NCI-H82 (cell line): ENCODE data around the gene FAM107B.
"Not testable (repeated sequence)": the region's sequence is repeated elsewhere in the genome, so short reads cannot be mapped to it uniquely, and the experiment has no call there.

ENCODE experiments used
- DNase-seq: peaks from one replicate; lab custom pipeline; 2025; lab: John Stamatoyannopoulos, UW

The FAM107B gene

DNA sequence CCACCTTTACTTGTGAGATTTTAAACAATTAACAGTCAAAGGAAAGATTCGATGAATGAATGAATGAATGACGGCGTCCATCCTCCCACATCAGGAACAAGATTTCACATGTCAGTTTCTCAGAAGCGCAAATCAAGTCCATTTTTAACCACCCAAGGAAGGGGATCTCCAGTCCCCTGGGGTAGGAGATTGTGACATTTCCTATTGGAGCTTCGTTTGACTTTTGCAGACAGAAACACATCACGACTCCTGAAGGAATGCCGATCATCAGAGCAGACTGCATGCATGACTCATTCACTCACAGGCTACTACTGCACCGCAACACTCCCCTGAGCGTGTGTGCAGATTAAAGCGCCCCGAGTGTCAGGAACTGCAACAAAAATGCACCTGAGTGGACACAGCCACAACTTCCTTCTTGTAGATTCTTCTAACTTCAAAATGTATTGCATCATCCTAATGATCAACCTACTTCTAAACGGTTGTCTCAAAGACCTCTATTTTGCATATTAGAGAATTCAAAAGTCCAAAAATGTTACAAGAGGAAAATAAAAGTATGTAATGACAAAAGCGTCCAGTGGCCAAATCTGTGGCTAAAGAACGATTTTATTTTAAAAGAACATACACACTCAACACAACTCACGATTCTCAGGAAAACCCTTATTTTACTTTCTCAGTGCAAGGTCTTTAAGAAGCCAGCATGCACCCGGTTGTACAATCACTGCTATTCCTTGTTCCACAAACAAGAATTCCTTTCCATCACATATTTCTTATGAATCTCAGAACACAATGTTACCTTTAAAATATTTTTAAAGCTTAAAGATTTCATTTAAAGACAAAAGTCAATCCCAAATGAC lies 172.6 kb downstream of the FAM107B start:
- DNase-seq = no peak

GRCh38 chr10:14601326-14601725 lies 173.4 kb downstream of the FAM107B start:
- no peak for DNase-seq

DNA sequence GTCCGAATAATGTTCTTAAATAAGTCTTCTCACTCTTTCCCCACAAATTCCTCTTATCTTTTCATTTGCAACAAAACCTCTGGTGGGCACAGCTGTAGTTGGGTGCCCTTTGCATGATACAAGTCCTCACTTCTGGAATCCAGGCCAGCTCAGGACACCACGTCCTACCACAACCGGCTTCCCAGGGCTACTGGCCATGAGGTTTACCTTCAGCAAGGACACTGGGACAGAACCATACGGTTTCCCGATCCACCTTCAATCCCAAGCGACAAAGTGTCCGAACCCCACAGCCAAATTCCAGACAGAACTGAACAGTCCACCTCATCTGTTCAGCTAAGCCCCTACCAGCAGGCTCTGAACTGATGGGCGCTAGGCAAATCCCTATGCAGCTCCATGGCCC lies 174.6 kb downstream of the FAM107B start:
- DNase-seq = no peak

GRCh38 chr10:14598809-14599764 lies 175.6 kb downstream of the FAM107B start:
- DNase-seq = no peak

DNA sequence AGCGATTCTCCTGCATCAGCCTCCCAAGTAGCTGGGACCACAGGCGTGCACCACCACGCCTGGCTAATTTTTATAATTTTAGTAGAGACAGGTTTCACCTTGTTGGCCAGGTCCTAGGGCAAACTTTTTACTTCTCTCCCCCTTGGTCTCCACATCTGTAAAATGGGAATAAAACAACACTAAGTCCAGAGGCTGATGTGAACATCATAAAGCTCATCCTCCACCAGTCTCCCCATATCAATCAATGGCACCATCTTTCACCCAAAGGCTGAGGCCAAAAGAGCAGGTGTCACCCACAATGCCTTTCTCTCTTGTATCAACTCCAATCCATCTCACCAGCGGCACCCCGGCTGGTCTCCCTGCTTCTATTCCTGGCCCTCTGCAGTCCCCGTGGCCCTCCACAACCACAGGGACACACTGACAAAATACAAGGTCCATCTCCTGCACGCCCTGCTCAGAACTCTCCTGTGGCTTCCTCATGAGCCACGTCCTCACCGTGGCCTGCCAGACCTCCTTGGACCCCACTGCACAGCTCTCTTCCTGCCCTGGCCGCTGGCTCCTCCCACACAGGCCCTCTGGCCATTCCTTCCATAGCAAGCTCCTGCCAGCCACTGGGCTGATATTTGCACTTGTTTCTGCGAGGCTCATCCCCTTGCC lies 179.0 kb downstream of the FAM107B start:
- no peak for DNase-seq

DNA sequence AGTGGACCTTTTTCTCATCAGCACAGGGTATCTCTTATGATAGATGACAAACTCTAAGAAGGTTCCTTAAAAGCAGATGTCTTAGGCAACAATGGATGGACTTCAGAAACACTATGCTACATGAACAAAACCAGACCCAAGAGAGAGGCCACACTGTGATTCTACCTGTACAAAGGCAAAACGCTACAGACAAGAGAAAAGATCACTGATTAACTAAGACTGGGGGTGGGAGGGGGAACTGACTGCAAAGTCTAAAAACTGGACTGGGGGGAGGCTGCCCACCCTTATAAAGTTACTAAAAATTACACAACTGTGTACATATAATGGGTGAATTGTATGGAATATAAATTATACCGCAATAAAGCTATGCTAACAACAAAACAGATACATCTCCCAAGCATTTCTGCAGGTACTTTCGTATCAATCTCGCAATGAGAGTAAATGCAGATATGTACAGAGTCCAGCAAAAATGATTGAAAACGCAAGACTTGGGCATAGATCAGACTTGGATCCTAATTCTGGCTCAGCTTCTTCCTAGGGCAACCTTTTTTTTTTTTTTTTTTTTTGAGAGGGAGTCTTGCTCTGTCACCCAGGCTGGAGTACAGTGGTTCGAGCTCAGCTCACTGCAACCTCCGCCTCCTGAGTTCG lies 179.7 kb downstream of the FAM107B start:
- DNase-seq = no peak

GRCh38 chr10:14593806-14594205 lies 180.9 kb downstream of the FAM107B start:
- no peak for DNase-seq

DNA sequence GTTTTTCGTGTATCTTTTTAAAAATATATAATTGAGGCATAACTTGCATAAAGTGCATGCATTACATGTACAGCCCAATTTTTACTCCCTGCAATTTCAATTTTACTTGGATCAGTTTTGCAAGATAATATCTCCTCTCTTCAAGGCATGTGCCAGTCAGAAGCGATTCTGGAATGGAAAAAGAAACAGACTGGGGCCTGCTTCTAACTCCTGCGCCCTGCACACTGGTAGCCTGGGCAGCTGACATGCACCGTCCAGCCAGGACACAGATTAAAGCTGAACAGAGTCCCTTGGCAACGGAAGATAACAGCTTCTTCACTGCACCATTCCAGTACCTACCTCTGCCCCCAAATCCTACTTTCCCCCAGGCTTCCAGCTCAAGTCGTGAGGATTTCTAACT lies 182.1 kb downstream of the FAM107B start:
- no peak for DNase-seq

DNA sequence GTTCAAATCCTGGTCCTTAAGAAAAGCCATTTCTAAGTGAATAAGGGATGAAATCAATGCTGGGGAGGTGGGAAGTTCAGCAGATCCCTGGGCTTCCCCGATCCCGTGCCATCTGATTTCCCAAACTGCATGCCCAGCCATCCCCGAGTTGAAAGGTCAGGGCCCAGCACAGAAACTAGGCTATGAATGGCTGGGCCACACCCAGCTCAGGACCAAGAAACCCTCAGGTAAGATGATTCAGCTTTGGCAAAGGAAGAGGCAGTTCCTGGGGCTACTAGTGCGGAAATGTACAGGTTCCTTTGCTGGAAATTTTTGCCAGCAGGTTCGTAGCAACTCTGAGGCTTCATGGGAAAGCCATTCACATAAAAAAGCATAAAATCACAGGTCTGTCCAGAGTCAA lies 182.7 kb downstream of the FAM107B start:
- no peak for DNase-seq

DNA sequence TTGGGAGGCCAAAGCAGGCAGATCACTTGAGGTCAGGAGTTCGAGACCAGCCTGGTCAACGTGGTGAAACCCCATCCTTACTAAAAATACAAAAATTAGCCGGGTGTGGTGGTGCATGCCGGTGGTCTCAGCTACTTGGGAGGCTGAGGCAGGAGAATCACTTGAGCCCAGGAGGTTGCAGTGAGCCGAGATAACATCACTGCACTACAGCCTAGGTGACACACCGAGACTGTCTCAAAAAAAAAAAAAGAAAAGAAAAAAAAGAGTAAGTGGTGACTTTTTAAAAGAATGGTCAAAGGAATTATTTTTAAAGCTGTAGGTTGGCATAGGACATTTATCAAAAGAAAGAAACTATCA lies 185.8 kb downstream of the FAM107B start:
- DNase-seq = not testable (repeated sequence)

GRCh38 chr10:14588084-14588937 lies 186.4 kb downstream of the FAM107B start:
- DNase-seq = no peak

- DNase-seq = no peak
These were observed 187.1 kb downstream of the FAM107B start for GRCh38 chr10:14587540-14588083.

GRCh38 chr10:14586901-14587300 lies 187.8 kb downstream of the FAM107B start:
- no peak for DNase-seq

DNA sequence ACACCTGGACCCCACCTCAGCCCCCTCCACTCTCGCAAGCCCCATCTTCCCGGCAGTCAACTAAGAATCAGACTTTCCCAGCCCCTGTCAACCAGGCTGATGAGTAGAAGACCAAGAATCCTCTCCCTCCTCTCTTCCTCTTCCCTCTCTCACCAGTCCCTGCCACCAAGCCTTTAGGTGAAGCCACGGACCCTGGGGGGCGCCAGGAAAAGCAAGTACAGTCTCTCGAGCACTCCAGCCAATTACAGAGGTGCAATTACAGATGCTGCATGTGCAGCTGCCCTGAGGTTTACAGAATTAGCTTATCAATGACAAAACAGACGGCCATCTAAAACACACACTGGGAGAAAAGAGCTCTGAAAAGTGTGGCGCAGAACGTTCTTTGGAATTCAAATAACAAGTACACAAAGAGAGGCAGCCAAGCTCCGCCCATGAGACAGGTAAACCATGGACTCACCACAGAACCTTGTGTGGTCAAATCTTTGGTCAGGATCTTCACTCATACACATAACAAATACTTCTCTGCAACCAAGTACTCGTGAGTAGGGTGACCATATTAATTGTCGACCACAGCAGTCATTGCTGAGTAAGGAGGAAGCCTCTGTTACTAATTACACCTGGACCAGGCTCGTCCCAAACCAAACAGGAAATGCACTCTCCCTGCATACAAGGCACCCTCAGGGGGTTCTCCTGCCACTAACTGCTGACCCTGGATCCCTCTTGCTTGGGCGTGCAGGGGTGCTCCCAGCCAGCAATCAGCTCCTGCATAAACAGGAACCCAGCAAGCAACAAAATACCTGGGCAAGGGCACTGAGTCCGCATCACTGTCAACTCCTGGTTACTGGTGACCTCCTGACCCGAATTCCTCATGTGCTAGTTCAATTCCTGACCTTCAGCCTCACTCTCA lies 189.2 kb downstream of the FAM107B start:
- DNase-seq = no peak

DNA sequence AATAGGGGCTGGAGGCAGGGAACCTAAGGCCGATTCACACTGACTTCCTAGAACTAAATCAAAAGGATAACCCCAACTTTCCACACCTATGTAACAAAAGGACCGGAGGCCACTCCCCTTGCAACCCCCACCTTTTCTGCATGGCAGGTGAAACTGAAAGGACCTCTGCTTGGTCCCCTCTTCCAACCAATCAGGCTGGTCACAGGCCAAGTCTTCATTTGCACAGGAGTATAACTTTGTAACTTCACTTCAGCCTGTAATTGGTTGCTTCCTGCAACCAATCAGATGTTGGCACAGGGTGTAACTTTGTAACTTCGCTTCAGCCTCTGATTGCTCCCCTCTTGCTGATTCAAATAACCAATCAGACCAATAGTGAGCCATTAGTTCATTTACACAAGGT lies 190.0 kb downstream of the FAM107B start:
- DNase-seq = no peak

DNA sequence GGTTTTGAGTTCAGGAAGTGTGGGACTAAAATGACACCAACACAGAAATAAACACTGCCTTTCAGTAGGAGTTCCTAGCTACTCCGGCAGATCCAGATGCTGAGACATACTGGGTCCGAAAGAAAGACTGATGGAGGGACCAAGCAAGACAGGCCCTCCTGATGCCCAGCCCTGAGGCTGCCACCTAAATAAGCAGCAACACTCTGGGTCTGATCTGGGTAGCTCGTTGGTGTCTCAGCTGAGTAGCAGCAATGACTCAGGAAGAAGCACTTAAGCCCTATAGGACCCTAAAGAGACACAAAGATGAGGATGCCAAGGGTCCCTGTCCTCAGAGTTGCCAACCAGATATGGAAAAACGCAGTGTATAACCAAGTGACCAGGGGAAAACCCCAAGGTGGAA lies 190.7 kb downstream of the FAM107B start:
- no peak for DNase-seq

GRCh38 chr10:14583252-14583651 lies 191.4 kb downstream of the FAM107B start:
- DNase-seq = no peak

DNA sequence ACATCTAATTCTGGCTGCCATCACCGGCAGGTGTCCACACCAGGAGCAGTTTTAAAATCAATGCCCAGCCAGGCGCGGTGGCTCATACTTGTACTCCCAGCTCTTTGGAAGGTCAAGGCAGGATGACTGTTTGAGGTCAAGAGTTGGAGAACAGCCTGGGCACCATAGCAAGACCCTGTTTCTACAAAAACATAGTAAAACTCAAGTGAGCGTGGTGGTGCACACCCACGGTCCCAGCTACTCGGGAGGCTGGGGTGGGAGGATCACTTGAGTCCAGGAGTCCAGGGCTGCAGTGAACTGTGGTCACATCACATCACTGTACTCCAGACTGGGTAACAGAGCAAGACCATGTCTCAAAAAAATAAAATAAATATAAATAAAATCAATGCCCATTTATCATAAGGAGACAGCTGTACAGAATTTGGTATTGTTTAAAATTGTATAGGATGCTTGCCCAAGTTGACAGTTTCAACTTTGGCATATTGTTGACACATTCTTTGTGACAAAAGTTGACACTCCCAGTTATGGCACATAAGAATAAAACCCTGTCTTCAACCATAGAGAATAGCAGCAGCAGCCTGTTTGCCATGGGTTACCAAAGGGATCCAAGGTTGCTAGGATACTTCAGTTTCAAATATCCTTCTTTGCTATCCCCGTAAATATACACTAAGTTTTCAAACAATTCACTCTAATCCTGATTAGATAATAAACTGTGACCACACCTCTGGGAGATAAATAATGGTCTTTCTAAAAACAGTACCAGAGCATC lies 193.0 kb downstream of the FAM107B start:
- no peak for DNase-seq
